SK-N-MC (cell line): ENCODE data around the gene PAX5.

Experiments
- EZH2 ChIP-seq: fragments of 200-600 bp; sonication (generic); IDR thresholded peaks from one replicate; pipeline ENCODE4 v1.6.1; 2017; ENCODE audit warnings: antibody characterized with exemption
- POLR2AphosphoS5 ChIP-seq: IDR thresholded peaks from 2 replicates; pipeline ENCODE4 v1.6.1; 2012; ENCODE audit warnings: mild to moderate bottlenecking, low read depth, low read length, borderline replicate concordance

DNA sequence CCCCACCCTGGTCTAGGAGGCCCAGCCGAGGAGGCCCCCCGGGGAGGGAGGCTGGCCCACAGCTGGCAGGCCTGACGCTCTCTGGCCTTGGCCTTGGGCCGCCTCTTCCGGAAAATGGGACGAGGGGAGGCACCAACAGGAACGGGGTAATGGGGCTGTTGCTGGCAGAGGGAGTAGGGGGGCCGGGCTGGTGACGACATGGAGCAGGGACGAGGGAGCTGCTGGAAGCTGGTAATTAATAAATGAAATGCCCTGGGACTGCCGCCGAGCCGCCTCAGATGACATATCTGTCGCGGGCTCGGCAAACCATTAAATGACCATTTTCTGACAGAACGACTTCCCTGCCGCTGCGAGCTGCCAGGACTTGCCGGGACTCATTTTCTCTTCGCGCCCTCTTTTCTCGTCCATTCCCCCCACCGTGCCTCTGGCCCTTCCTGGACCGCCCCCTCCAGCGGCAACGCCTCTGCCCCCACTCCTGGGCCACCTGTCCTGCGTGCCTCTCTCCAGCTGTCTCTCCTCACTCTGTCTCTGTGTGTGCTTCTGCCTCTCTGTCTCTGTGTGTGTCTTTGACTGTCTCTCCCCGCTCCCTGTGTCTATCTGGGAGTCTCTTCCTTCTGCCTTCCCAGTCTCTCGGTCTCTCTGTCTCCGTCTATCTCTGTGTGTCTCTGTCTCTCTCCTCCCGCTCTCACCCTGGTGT lies 215.7 kb downstream of the PAX5 start:
- TF ChIP-seq EZH2 (no peak), POLR2AphosphoS5 (no peak)
